SK-N-SH (cell line): ENCODE data around the gene AMPH.

Source experiments
- CTCF ChIP-seq: fragments of 200-600 bp; sonication (generic); IDR thresholded peaks from 2 replicates; pipeline ENCODE4 v1.6.1; 2017; ENCODE audit warnings: antibody characterized with exemption, mild to moderate bottlenecking, moderate library complexity
- ELF1 ChIP-seq: IDR thresholded peaks from 2 replicates; pipeline ENCODE4 v1.4.0; 2012
- EP300 ChIP-seq, 2 experiments: IDR thresholded peaks; 2 replicates each; pipeline versions ENCODE4 v1.4.0 to v1.6.1; 2012; ENCODE audit warnings: borderline replicate concordance in 1 of 2, low read depth in 1 of 2, low read length in 1 of 2
- EZH2phosphoT487 ChIP-seq: fragments of 200-600 bp; sonication (generic); IDR thresholded peaks from 2 replicates; pipeline ENCODE4 v1.6.1; 2017; ENCODE audit warnings: low read depth, mixed run types, mild to moderate bottlenecking, antibody characterized with exemption, moderate library complexity, borderline replicate concordance
- FOXJ3 ChIP-seq: sonication (generic); formaldehyde crosslinking; IDR thresholded peaks from 2 replicates; pipeline ENCODE4 v1.5.1; 2020; ENCODE audit warnings: mild to moderate bottlenecking, missing genetic modification reagents
- MAX ChIP-seq: IDR thresholded peaks from 2 replicates; pipeline ENCODE4 v1.4.0; 2012; ENCODE audit warnings: low read depth
- POLR2AphosphoS5 ChIP-seq: IDR thresholded peaks from 2 replicates; pipeline ENCODE4 v1.6.1; 2012; ENCODE audit warnings: low read depth, low read length
- RAD21 ChIP-seq: IDR thresholded peaks from 2 replicates; pipeline ENCODE4 v1.6.1; 2012; ENCODE audit warnings: mild to moderate bottlenecking, low read length
- REST ChIP-seq: IDR thresholded peaks from 2 replicates; pipeline ENCODE4 v1.6.1; 2012; ENCODE audit warnings: mild to moderate bottlenecking, low read depth, low read length, moderate library complexity
- SIN3A ChIP-seq: IDR thresholded peaks from 2 replicates; pipeline ENCODE4 v1.6.1; 2012; ENCODE audit warnings: low read depth, mild to moderate bottlenecking, low read length, moderate library complexity, borderline replicate concordance
- TAF1 ChIP-seq: IDR thresholded peaks from 2 replicates; pipeline ENCODE4 v1.6.1; 2012; ENCODE audit warnings: low read depth, mild to moderate bottlenecking, low read length, moderate library complexity, borderline replicate concordance
- USF1 ChIP-seq: IDR thresholded peaks from 2 replicates; pipeline ENCODE4 v1.4.0; 2012; ENCODE audit warnings: low read depth, borderline replicate concordance
- TF ChIP-seq, protein P1 (sequence below): fragments of 150-350 bp; IDR thresholded peaks from 2 replicates; pipeline ENCODE4 v1.6.1; 2017; ENCODE audit warnings: antibody characterized with exemption, low read length, low read depth, borderline replicate concordance
- TF ChIP-seq, protein P2 (sequence below): fragments of 150-350 bp; IDR thresholded peaks from 2 replicates; pipeline ENCODE4 v1.6.1; 2016; ENCODE audit warnings: mild to moderate bottlenecking, low read depth, low read length

GRCh38 chr7:38659931-38660330, 28.8 kb upstream of the AMPH start:
- TF ChIP-seq CTCF = no peak
- TF ChIP-seq RAD21 = no peak
- TF ChIP-seq FOXJ3 (CRISPR knock-in tag) = no peak
- no peak for TF ChIP-seq REST
- no peak for TF ChIP-seq SIN3A
- TF ChIP-seq ELF1 = no peak
- no peak for TF ChIP-seq EZH2phosphoT487
- no peak for TF ChIP-seq POLR2AphosphoS5
- no peak for TF ChIP-seq EP300 (IDR thresholded peaks at IDR 0.05; ENCODE audit: borderline replicate concordance in 1 of 2, low read depth in 1 of 2, low read length in 1 of 2)
- no peak for TF ChIP-seq USF1
- TF ChIP-seq, protein P1, sequence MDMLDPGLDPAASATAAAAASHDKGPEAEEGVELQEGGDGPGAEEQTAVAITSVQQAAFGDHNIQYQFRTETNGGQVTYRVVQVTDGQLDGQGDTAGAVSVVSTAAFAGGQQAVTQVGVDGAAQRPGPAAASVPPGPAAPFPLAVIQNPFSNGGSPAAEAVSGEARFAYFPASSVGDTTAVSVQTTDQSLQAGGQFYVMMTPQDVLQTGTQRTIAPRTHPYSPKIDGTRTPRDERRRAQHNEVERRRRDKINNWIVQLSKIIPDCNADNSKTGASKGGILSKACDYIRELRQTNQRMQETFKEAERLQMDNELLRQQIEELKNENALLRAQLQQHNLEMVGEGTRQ = no peak
- TF ChIP-seq, protein P2, sequence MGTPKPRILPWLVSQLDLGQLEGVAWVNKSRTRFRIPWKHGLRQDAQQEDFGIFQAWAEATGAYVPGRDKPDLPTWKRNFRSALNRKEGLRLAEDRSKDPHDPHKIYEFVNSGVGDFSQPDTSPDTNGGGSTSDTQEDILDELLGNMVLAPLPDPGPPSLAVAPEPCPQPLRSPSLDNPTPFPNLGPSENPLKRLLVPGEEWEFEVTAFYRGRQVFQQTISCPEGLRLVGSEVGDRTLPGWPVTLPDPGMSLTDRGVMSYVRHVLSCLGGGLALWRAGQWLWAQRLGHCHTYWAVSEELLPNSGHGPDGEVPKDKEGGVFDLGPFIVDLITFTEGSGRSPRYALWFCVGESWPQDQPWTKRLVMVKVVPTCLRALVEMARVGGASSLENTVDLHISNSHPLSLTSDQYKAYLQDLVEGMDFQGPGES = no peak
- TF ChIP-seq MAX = no peak
- no peak for TF ChIP-seq TAF1
